ENCODE measurements around the gene SKAP1.
A peak's percentile ranks its signal among the peaks of the same experiment; 100 is the strongest.
"Not testable (repeated sequence)": the region's sequence is repeated elsewhere in the genome, so short reads cannot be mapped to it uniquely, and the experiment has no call there.

The SKAP1 gene

DNA sequence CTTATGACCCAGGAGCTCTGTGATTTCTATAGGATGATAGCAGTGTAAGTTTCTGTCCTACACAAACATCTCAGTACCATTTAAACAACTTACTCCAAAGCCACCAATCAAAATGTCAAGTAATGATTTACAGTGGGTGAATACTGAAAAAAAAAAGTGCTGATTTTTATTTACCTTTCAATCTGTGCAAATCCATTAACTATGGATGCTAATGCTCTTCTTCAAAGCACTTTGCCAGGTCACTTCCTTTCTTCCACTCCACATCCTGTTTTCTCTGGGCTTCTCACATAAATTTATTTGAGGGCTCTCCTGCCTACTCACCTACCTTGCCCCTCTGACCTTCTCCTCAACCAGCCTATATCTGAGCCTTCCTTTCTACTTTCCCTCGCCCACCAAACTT lies 101.6 kb downstream of the SKAP1 start:
- no peak for DNase-seq (ENCODE audit: low spot score)

DNA sequence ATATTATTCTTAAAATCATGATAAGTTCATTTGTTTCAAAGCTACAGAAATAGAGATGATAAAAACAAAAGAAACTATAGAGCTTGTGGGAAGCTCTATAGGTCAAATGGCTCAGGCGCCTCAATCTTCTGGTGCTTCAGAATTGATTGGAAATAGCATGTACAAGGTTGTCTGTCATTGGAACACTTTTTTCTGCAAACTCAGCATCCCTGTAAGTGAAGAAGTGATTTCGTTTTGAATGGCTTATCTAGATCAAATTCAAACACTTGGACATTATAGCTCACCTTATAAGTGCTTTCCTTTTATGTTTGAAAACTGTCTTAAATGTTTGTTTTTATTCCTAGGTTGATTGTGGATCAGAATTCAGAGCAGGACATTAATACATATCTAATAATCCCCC lies 103.7 kb downstream of the SKAP1 start:
- DNase-seq (ENCODE audit: low spot score) = no peak

DNA sequence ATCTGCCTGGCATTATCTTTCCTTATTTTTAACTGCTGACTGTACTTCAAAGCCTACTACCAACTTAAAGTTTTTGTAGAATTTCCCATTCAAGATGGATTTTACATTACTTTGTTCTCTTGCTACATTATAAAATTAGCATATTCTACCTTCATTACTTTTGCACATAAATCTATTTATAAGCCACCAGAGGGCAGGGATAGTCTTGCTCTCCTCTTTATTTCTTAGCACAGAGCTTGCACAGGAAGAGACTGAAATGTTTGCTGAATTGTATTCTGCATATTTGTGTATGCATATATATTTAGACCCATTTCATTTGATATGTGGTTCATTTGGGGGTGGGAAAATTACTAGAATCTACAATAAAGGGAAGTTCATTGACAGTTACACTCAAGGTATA lies 108.0 kb downstream of the SKAP1 start:
- no peak for DNase-seq (ENCODE audit: low spot score)

DNA sequence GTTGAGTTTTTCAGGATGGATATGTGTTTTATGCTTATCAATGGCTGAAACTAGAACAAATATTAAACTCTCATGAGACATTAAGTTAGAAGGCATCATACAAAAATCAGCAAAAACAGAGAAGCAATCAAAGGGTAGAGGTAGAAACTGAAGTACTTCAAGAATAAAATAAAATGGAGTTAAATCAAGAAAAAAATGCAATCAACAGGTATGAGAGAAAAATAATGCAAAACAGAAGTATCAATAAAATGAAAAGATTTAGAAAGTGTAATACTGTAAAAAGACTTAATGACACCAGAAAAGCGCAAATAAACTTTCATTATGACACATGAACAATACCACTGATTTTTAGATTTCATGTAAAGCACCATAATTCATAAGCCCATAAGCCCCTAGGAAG lies 112.3 kb downstream of the SKAP1 start:
- DNase-seq (ENCODE audit: low spot score) = no peak

DNA sequence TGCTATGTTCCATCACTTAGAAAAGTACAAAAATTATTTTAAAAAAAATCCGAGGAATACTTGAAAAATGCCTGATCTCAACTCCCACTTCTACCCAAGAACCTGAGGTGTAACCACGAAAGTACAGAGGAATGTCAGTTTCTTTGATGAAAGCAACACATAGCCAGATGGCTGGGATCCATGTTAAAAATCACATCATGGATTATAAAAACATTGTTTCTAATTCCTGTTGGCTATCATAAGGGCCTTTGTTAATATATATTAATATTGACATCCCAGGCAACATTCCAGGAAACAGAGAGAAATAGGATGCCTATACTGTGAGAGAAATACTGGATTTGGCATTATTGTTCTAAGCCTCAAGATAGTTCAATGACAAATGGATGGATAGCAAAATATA lies 115.3 kb downstream of the SKAP1 start:
- no peak for DNase-seq (ENCODE audit: low spot score)

DNA sequence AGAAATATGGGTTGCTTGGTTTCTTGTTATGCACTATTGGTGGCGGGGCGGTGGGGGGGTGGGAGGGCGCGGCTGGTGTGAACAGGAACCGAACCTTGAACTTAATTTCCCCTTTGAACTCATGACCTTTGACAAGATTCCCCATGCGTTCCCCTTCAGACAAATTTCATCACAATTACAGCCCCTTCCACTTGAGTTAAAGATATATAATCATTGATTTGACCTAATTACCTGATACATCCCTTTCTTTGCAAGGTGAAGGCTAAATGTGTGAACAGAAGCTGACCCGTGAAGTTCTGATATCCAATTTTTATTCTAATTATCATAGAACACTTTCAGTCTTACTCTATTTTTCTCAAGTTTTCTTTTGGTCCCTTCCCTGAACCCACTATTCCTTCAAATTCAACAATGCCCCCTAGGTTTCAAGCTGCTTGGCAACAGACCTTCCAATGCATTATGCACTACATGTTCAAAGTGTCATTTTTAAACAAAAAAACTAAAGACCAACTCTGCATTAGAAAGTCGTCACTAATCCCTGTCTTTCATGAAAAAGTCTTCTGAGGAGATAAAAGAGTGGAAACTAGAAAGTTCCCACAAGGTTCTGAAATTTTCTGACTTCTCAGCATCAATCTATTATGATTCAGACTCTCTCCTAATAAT lies 116.8 kb downstream of the SKAP1 start:
- no peak for DNase-seq (ENCODE audit: low spot score)

DNA sequence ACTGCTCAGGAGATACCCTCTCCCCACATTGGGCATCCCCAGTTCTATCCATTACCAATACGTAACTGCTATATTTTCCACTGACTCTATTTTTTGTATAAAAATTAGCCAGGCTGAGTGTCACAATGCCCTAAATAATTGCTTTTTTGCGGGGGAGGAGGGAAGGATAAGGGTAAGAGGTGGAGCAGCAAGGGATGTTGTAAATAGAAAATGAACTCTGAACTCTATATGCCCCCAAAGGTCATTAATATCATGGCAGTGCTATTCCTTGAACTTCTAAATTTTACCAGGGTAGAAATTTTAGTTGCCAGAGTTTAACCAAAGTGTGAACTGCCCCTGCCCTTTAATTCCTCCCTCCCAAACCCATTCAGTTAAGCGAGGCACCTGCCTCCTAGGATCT lies 118.7 kb downstream of the SKAP1 start:
- DNase-seq (ENCODE audit: low spot score) = no peak

DNA sequence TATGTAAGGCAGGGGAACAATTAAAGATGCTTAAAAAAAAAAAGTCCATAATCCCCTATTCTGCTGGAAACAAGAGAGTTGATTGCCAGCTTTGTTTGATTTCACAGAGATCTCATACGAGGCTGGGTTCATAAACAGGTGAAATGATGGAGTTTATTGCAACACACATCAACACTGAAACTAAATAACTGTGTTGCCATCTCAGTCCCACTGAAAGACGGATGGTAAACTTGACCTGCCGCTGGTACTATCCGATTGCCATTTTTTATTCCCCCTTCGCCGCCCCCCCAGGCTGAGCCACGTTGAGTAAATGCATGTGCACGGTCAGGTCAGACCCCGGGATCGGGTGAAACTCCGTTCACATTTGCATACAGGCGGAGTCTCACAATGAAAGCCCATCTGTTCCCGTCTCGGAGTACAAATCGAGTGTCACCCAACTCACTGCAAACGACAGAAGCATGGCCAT lies 119.2 kb downstream of the SKAP1 start:
- DNase-seq (ENCODE audit: low spot score) = no peak

DNA sequence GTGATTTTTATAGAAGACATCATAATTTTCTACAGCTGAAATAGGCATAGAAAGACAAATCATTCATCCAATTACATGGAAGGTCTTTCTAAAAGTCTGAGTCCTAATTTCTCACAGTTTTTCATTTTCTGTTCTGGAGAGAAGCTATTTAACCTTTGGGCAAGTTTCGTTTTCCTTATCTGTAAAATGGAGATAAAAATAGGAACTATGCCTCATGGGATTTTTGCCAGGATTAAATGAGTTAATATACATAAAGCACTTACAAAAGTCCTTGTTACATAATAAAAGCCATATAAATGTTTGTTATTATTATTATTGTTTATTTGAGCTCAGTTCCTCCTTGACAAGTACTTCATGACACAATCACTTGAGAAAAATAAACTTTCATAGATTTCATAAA lies 121.4 kb downstream of the SKAP1 start:
- DNase-seq (ENCODE audit: low spot score) = no peak

DNA sequence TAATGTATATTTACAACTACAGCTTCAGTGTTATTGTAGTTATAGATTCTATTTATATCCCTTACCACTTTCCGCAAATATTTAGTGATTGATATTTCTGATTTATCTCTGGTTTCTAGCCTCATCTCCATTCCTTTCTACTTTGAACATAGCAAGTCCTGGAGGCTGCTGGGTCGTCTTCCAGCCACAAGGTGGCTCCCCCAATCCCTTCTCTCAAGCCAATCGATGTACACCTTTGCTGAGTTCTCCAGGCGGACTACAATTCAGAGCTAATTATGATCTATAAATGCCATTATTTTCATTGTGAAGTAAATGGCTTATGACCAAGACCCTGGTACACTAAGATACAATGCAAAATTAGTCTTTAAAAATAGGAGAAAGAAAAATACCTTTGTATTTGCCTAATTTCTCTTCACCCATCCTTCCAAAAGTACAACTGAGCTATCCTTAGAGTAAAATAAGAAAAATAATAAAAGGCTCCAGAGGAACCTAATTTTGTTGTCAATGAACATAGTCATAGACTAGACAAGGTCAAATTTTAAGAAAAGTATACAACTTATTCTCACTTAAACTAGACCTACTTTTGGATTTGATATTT lies 122.1 kb downstream of the SKAP1 start:
- peak; percentile 28 for DNase-seq (ENCODE audit: low spot score)

DNA sequence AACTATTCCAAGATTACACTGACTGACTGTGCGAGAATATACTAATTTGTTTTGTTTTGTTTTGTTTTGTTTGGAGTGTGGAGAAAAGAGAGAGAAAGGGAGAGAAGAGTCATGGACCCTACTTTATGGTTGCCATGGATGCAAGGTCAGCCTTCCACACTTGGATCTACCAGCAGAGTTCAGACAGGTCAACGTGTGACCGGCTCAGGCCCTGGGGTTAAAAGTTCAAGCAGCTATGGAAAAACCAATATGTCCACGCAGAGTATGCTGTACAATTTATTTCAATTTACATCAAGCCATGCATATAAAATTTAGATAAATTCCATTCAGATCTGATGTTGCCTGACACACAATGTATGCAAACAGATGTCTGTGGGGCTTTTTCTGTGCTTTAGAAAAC lies 122.8 kb downstream of the SKAP1 start:
- DNase-seq (ENCODE audit: low spot score) = no peak

DNA sequence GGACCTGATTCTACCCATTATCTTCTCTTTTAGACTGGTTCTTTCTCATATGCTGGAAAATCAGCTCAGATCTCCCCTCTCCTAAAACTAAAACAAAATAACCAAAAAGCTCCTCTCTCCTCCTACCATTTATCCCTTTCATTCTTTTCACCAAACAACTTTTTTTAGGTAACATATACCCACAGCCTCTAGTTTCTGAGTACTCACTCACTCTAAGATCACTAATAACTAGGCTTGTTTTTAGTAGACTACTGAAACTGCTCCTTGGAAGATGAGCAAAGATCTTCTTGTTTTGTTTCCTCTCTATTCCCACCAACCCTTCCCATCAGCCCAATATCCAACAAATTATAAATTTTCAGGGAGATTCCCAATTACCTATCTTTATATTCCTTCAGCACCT lies 129.0 kb downstream of the SKAP1 start:
- no peak for DNase-seq (ENCODE audit: low spot score)

DNA sequence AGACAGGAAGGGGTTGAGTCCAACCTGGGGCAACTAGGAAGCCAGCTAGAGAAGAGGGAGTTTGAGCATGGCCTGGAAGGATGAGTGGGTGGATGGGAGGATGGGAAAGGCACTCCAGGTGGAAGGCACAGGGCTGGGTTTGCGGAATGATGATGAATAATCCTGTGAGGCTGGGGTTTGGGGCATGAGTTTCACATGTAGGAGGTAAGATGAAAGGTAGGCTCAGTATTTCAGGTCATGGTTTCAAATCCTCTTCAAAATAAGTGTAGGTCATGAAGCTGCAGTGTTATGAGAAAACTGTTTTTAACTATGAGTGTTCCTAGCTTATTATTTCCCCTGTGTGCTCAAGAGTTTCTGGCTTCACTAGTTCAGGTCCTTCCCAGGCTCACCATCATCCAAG lies 130.3 kb downstream of the SKAP1 start:
- DNase-seq (ENCODE audit: low spot score) = no peak

DNA sequence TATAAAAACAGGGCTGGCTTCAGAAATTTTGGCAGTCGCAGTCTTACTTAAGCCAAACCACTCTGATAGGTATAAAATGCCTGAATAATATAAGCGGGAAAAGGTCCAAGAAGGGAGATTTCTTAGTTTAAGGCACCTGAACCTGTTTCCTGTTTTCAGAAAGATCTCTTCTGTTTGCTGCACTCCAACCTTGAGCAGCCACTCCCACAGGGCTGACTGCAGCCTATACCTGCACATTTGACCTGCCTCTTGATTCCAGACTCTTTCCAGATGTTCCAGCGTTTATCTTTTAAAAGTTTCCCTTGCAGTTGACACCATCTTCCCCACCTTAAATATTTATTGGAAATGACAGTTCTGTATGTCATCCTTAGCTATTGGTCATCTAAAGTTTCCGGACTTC lies 132.2 kb downstream of the SKAP1 start:
- DNase-seq (ENCODE audit: low spot score) = no peak

DNA sequence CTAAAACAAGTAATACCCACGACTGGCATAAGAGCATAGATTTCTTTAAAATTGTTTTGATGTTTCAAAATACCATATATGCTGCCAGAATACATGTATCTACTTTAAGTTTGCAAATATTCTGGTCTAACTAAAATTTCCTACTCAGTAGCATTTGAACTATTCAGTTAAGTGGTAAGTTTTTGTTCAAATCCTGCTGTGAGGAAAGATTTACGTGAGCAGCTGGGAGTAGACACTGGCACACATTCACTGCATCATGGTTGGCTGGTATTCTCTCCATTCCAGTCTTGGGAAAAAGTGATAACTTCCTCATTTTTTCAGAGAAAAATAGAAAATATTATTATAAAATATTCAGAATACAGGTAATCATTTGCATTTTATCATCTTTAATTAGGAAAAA lies 133.6 kb downstream of the SKAP1 start:
- DNase-seq (ENCODE audit: low spot score) = no peak

DNA sequence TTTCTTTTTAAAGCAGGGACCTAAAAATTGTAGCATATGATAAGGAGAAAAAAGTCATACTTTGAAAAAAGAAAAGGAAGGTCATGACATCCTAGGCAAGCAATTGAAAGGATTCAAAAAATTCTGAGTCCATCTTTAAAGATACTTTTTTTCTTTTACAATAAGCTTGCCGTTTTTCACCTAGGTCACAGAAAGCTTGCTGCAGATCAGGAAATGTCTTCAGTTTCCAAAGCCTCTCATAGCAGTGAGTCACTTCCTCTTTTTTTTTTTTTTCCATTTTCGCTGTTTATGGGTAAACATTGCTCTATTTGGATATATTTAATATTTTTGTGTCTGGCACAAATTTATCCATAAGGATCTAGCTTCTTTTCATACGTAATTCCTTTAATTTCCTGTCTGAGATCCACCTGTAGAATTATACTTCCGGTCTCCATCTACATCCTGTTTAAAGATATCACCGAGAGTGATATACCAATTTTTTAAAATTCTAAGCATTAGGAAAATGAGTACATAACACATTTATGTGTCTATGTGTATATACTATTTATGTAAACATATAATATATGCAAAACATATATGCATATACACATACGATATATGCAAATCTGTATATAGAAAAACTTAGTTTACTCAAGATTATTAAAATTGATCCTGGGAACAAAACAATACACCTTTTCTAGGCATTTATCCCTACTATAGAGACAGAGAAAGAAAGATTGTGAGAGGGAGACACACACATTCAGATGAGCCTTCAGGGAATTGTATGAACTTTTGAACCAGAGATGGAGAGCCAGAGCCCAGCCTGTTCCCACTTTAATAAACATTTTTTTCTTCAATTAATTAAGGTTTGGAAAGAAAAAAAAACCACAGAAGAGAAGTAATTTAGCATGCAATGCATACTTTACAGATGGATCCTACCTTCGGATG lies 134.4 kb downstream of the SKAP1 start:
- DNase-seq (ENCODE audit: low spot score) = no peak

DNA sequence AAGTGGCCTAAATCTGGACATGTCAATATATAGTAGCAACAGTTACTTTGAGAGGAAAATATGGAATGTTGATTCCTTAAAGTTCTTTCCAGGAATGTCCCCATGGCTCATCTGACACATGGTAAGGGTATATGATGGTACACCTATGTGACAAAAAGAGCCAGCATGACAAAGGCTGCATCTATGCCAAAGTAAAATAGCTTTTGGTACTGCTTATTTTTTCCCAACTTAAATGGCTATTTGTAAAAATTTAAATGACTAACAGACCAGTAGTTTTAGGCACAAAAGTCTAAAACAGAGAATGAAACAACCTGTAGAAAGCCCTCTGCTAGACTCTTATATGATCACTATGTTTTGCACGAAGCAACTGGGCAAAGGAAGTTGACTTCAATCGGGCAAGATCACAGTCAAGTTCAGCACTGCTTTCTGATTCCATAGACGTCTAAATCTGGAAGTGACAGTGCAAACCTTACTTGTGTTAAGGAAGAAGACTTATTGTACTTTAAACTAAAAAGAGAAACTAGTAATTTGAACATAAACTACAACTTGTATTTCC lies 135.1 kb downstream of the SKAP1 start:
- no peak for DNase-seq (ENCODE audit: low spot score)

DNA sequence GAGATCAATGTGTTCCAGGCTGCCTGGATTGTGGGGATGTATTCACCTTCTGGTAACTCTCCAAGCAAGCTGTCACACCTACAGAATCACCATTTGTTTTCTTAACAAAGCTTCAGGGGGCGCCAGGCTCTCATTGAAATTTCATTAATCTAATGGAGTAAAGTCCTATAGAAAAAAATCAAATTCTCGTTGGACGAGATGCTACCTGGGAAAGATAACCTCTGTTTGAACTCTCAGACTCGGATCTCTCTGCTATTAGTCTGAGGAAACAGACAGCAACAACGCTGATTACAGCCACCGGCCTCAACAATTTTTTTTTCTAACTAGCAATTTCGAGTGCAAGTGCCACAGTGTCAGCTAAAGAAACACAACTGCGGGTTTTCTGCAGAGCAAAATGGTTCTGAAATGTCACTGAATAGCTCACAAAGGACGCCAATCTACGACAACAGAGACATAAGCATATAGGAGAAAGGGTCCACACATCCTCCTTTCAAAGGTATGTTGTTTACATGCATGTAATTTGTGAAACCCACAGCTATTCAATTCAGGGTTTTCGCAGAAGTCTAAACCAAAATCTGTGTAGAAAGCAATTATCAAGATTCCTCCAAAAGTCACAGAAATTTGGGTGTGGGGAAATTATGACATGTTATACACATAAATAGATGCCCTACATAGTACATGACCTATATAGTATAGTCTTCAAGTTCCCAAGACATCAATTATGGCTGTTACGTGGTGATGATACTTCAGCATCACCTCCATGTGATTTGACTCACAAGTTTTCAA lies 135.8 kb downstream of the SKAP1 start:
- DNase-seq (ENCODE audit: low spot score) = no peak

DNA sequence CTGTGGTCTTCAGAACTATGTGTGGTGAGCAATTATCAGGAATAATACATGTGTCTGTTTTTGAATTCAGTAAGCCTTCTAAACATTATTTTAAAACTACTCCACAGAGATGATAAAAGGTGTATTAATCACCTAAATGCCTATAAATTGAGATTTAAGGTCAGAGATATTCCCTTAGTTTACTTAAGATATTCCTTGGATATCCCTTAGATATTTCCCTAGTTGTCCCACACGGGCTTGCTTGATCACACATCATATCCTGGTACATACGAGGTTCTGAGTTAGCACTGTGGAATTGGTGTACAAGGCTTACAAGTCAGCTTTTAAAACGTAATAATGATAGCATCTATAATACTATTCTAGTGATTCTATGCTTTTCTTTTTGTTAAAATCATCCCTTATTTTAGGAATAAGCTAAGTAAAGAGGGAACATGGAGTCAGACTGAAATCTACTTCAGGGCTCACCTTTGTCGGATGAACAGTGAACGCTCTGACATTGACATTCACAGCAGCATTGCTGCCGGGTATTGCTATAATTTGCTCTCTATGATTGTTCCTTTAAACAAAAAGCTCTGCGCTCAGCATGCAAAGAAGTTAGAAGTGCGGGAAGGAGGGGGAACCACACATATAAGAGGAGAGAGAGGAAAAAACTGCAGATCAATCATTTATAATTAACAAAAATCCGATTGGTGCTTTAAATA lies 136.5 kb downstream of the SKAP1 start:
- no peak for DNase-seq (ENCODE audit: low spot score)

DNA sequence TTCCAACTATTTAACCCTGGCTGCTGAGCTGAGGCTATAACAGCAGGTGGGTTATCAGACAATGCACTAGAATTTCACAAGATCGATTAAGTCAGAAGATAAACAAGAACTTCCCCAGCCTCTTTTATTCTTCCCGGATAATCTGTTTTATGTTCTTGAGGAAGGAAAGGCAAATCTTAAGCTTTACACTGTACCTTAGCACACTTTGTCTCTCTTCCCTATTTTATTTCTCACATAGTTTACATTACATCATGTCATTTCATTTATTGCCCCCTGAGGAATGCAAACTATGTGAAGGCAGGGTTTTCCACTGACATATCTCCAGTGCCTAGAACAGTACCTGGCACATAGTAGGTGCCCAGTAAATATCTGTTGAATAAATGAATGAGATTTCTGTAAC lies 139.6 kb downstream of the SKAP1 start:
- no peak for DNase-seq (ENCODE audit: low spot score)

DNA sequence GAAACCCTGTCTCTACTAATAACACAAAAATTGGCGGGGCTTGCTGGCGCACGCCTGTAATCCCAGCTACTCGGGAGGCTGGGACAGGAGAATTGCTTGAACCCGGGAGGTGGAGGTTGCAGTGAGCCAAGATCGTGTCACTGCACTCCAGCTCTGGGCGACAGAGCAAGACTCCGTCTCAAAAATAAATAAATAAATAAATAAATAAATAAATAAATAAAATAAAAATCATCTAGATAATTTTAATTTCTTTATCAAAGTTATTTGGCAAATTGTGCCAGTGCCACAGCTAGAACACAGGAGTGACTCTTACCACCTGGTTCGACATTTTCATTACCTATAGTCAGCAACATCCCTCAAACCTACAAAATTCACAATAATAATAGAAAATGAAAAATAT lies 143.1 kb downstream of the SKAP1 start:
- DNase-seq (ENCODE audit: low spot score) = not testable (repeated sequence)

Measured in COLO829 (cell line).